Skeletal muscle satellite cell (primary cell): ENCODE measurements around the gene UCK2. TPM values are rescaled to one million over a fixed set of nuclear protein-coding genes. Genes with fewer than 3 reads are reported as not detected.
"Not testable (repeated sequence)": the region's sequence is repeated elsewhere in the genome, so short reads cannot be mapped to it uniquely, and the experiment has no call there.

ENCODE experiments used
- H3K27me3 ChIP-seq: 2 replicates; pipeline ENCODE4 v1.7.0; 2013; ENCODE audit warnings: low read length; ENCODE audit not compliant: control insufficient read depth, insufficient read depth
- H3K36me3 ChIP-seq: 2 replicates; pipeline ENCODE4 v1.7.0; 2013; ENCODE audit warnings: mild to moderate bottlenecking, control low read depth, low read length; ENCODE audit not compliant: insufficient read depth
- H3K4me1 ChIP-seq: 2 replicates; pipeline ENCODE4 v1.7.0; 2013; ENCODE audit warnings: low read length; ENCODE audit not compliant: control insufficient read depth, insufficient read depth
- H3K4me2 ChIP-seq: 2 replicates; pipeline ENCODE4 v1.7.0; 2013; ENCODE audit warnings: mild to moderate bottlenecking, low read length
- H3K4me3 ChIP-seq: 2 replicates; pipeline ENCODE4 v1.7.0; 2013; ENCODE audit warnings: low read length
- H3K9ac ChIP-seq: 2 replicates; pipeline ENCODE4 v1.7.0; 2013; ENCODE audit warnings: mild to moderate bottlenecking, low read depth, low read length, moderate library complexity
- H3K9me3 ChIP-seq: replicated peaks from 2 replicates; pipeline ENCODE4 v1.7.0; 2013; ENCODE audit warnings: mild to moderate bottlenecking, control low read depth, low read length
- total RNA-seq: library from RNA; depleted of rRNA; stranded (reverse); fragments of >200 nt; gene quantifications from 2 replicates; pipeline ENCODE4 v1.2.3, GENCODE V29; 2012; rRNA removed

UCK2 gene
- 114 and 129 TPM in 2 replicates for total RNA-seq

GRCh38 chr1:165827268-165828102 lies at the start of gene UCK2:
TSS of gene UCK2 (plus strand) at chr1:165827614. CDS start at chr1:165827834, 220 bp downstream.
- Histone ChIP-seq H3K36me3 (no peaks in the 10 kb centered on the region), H3K4me2 (peak within 1 kb of the TSS; percentile 88), H3K9me3 (no peaks in the 10 kb centered on the region), H3K4me1 (peaks cover 20% of the 10 kb centered on the region), H3K9ac (peak within 1 kb of the TSS; percentile 90), H3K27me3 (no peaks in the 10 kb centered on the region), H3K4me3 (peak within 1 kb of the TSS; percentile 88)

DNA sequence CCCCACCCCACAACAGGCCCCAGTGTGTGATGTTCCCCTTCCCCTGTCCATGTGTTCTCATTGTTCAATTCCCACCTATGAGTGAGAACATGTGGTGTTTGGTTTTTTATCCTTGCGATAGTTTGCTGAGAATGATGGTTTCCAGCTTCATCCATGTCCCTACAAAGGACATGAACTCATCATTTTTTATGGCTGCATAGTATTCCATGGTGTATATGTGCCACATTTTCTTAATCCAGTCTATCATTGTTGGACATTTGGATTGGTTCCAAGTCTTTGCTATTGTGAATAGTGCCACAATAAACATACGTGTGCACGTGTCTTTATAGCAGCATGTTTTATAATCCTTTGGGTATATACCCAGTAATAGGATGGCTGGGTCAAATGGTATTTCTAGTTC lies 49.2 kb upstream of the UCK2 start:
- not testable (repeated sequence) for H3K4me2 ChIP-seq, H3K27me3 ChIP-seq, H3K9ac ChIP-seq, H3K36me3 ChIP-seq, H3K4me1 ChIP-seq, H3K4me3 ChIP-seq, H3K9me3 ChIP-seq

GRCh38 chr1:165783519-165783918 lies 43.9 kb upstream of the UCK2 start:
- not testable (repeated sequence) for H3K27me3 ChIP-seq, H3K36me3 ChIP-seq, H3K9ac ChIP-seq, H3K9me3 ChIP-seq, H3K4me2 ChIP-seq, H3K4me1 ChIP-seq, H3K4me3 ChIP-seq

GRCh38 chr1:165787741-165788140 lies 39.7 kb upstream of the UCK2 start:
- Histone ChIP-seq H3K4me3 (no peak overlapping the region), H3K4me1 (no peaks in the 10 kb centered on the region), H3K9me3 (no peaks in the 10 kb centered on the region), H3K4me2 (no peak overlapping the region), H3K36me3 (no peaks in the 10 kb centered on the region), H3K27me3 (no peaks in the 10 kb centered on the region), H3K9ac (no peak overlapping the region)

- H3K36me3 ChIP-seq, result no peaks in the 10 kb centered on the region
- no peaks in the 10 kb centered on the region for H3K9me3 ChIP-seq
- H3K27me3 ChIP-seq, result no peaks in the 10 kb centered on the region
- H3K4me2 ChIP-seq, result no peak overlapping the region
- no peak overlapping the region for H3K9ac ChIP-seq
- H3K4me1 ChIP-seq, result no peaks in the 10 kb centered on the region
- no peak overlapping the region for H3K4me3 ChIP-seq
These were observed 33.5 kb upstream of the UCK2 start for GRCh38 chr1:165793951-165794350.

- H3K4me2 ChIP-seq, result no peak overlapping the region
- no peak overlapping the region for H3K9ac ChIP-seq
- no peak overlapping the region for H3K4me3 ChIP-seq
- H3K36me3 ChIP-seq, result no peaks in the 10 kb centered on the region
- peaks cover 6% of the 10 kb centered on the region for H3K9me3 ChIP-seq
- no peaks in the 10 kb centered on the region for H3K4me1 ChIP-seq
- H3K27me3 ChIP-seq, result no peaks in the 10 kb centered on the region
These were observed 31.5 kb upstream of the UCK2 start for GRCh38 chr1:165795894-165796293.

DNA sequence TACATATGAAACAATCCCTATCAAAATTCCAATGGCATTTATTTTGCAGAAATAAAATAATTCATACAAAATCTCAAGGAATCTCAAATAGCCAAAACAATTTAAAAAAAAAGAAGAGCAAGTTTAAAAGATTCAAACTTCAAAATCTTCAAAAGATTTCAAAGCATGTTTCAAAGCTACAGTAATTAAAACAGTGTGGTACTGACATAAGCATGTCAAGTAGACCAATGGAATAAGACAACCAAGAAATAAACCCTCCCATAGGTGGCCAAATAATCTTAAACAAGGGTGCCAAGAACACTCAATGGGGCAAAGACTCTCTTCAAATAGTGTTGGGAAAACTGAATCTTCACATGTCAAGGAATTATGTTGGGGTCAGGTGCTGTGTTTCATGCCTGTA lies 28.0 kb upstream of the UCK2 start:
- H3K9me3 ChIP-seq, result peaks cover 6% of the 10 kb centered on the region
- no peak overlapping the region for H3K9ac ChIP-seq
- H3K27me3 ChIP-seq, result no peaks in the 10 kb centered on the region
- H3K4me2 ChIP-seq, result no peak overlapping the region
- H3K36me3 ChIP-seq, result no peaks in the 10 kb centered on the region
- H3K4me1 ChIP-seq, result no peaks in the 10 kb centered on the region
- no peak overlapping the region for H3K4me3 ChIP-seq

DNA sequence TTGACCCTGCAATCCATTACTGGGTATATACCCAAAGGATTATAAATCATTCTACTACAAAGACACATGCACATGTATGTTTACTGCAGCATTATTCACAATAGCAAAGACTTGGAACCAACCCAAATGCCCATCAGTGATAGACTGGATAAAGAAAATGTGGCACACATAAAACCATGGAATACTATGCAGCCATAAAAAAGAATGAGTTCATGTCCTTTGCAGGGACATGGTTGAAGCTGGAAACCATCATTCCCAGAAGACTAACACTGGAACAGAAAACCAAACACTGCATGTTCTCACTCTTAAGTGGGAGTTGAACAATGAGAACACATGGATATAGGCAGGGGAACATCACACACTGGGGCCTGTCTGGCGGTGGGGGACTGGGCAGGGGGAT lies 22.9 kb upstream of the UCK2 start:
- H3K4me2 ChIP-seq, H3K4me1 ChIP-seq, H3K36me3 ChIP-seq, H3K9me3 ChIP-seq, H3K4me3 ChIP-seq, H3K27me3 ChIP-seq, H3K9ac ChIP-seq: not testable (repeated sequence)

- no peak overlapping the region for H3K4me2 ChIP-seq
- no peak overlapping the region for H3K9ac ChIP-seq
- H3K27me3 ChIP-seq, result no peaks in the 10 kb centered on the region
- H3K4me1 ChIP-seq, result no peaks in the 10 kb centered on the region
- H3K4me3 ChIP-seq, result no peak overlapping the region
- H3K36me3 ChIP-seq, result no peaks in the 10 kb centered on the region
- no peaks in the 10 kb centered on the region for H3K9me3 ChIP-seq
These were observed 19.8 kb upstream of the UCK2 start for GRCh38 chr1:165807613-165808012.

DNA sequence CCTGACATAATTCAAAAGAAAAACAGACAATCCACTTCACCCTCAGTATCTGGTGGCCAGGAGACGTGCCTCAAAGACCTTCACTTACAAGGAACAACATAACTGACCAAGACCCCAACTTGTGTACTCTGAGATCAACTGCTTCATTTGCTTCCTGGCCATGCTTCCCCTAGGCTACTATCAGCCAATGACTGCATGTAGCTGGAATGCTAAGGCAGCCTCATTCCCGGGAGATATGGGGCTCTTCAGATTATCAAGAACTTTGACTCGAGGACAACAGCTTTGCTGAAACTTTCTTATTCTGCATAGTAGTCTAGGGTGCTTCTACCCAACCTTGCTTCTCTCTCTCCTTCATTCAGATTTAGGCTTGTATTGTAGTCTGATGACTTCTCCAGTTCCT lies 11.7 kb upstream of the UCK2 start:
- H3K9ac ChIP-seq, result no peak overlapping the region
- no peaks in the 10 kb centered on the region for H3K4me1 ChIP-seq
- H3K27me3 ChIP-seq, result no peaks in the 10 kb centered on the region
- no peaks in the 10 kb centered on the region for H3K36me3 ChIP-seq
- H3K9me3 ChIP-seq, result no peaks in the 10 kb centered on the region
- H3K4me3 ChIP-seq, result no peak overlapping the region
- H3K4me2 ChIP-seq, result no peak overlapping the region

- Histone ChIP-seq H3K9me3 (no peaks in the 10 kb centered on the region), H3K4me1 (no peaks in the 10 kb centered on the region), H3K9ac (no peak overlapping the region), H3K4me3 (no peak overlapping the region), H3K4me2 (no peak overlapping the region), H3K27me3 (no peaks in the 10 kb centered on the region), H3K36me3 (no peaks in the 10 kb centered on the region)
These were observed 11.3 kb upstream of the UCK2 start for GRCh38 chr1:165816157-165816556.

DNA sequence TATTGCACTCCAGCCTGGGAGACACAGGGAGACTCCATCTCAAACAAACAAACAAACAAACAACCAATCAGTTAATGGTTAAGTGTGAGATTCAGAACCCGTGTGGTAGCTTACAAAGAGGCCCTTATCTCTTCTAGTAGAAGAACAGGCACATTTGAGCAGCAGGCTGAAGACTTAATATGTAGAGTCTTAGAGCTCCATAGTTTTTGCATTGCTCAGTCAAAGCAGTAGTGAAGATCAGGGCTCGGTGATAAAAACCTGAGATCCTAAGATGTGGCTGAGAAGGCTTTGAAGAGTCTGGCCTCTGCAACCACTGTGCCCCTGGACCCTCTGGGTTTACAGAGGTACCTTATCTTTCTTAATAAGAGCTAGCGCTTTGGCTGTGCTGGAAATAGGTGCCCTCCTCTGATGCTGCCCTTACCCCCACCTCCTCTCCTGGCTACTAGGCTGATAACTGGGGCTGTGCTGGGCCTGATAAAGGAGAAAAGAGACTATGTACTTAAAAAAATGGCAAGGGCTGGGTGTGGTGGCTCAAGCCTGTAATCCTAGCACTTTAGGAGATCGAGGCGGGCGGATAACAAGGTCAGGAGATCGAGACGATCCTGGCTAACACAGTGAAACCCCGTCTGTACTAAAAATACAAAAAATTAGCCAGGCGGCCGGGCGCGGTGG lies 10.5 kb upstream of the UCK2 start:
- no peak overlapping the region for H3K4me2 ChIP-seq
- H3K27me3 ChIP-seq, result no peaks in the 10 kb centered on the region

More for the DNA sequence above, 10.5 kb upstream of the UCK2 start:
- Histone ChIP-seq H3K4me3 (no peak overlapping the region), H3K36me3 (no peaks in the 10 kb centered on the region), H3K4me1 (no peaks in the 10 kb centered on the region), H3K9ac (no peak overlapping the region), H3K9me3 (no peaks in the 10 kb centered on the region)
